Measurements from ENCODE around the gene IRS1.
"Not testable (repeated sequence)": the region's sequence is repeated elsewhere in the genome, so short reads cannot be mapped to it uniquely, and the experiment has no call there.

Gene IRS1, protein sequence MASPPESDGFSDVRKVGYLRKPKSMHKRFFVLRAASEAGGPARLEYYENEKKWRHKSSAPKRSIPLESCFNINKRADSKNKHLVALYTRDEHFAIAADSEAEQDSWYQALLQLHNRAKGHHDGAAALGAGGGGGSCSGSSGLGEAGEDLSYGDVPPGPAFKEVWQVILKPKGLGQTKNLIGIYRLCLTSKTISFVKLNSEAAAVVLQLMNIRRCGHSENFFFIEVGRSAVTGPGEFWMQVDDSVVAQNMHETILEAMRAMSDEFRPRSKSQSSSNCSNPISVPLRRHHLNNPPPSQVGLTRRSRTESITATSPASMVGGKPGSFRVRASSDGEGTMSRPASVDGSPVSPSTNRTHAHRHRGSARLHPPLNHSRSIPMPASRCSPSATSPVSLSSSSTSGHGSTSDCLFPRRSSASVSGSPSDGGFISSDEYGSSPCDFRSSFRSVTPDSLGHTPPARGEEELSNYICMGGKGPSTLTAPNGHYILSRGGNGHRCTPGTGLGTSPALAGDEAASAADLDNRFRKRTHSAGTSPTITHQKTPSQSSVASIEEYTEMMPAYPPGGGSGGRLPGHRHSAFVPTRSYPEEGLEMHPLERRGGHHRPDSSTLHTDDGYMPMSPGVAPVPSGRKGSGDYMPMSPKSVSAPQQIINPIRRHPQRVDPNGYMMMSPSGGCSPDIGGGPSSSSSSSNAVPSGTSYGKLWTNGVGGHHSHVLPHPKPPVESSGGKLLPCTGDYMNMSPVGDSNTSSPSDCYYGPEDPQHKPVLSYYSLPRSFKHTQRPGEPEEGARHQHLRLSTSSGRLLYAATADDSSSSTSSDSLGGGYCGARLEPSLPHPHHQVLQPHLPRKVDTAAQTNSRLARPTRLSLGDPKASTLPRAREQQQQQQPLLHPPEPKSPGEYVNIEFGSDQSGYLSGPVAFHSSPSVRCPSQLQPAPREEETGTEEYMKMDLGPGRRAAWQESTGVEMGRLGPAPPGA (N-terminal part only)

DNA sequence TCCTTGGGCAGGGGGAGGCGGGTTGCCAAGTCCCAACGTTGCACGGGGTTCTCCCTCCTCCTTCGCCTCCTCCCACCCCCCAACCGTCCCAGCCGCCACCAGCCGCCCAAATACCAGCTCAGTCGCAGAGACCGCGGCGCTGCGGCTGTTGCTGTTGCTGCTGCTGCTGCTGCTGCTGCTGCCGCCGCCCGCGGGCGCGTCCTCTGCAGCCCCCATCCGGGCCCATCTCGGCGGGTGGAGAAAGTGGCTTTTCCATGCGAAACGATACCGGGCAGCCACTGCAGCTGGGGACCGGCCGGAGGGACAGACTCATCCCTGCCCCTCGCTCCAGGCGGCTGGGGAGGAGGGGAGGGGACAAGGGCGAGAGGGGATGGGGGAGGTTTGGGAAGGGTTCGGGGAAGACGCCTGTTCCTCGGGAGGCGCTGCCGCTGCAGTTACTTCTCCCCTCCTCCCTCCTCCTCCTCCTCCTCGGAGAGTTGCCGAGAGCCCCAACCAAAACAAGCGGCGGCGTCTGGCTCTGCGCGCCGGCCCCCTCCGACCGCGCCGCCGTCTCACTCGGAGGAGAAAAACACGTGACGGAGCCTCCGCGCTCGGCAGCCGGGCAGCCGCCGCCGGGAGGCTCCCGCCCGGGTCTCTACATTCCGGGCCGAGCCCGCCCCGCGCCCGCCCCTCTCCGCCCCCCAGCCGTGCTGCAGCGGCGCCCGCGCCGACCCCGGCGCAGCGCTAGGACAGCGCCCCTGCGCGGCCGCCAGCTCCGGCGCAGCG is at the start of gene IRS1:
TSS of gene IRS1 (minus strand) at position 610 of the 765 bp plus-strand sequence. CDS start 1,082 bp downstream, outside the sequence.
- DNase-seq (ENCODE audit: low read depth) = peak; percentile 38

DNA sequence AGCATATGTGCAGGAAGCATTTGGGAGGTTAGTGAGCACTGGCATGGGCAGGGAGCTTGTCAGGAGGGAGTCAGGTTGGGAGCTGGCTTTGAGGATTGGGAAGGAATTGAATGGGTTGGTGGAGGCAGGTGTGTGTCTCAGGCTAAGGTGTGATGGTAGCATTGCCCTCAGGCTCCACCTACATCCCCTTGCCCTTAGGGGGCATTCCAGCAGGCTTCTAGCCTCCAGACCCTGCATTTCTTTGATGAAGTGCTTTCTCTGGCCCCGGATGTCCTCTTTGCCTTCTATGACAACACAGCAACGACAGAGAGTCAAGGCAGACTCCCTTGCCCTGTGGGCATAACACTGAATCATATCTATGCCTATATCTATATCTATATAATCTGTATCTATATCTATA is 49.7 kb upstream of the IRS1 start:
- no peak for DNase-seq (ENCODE audit: low read depth)

DNA sequence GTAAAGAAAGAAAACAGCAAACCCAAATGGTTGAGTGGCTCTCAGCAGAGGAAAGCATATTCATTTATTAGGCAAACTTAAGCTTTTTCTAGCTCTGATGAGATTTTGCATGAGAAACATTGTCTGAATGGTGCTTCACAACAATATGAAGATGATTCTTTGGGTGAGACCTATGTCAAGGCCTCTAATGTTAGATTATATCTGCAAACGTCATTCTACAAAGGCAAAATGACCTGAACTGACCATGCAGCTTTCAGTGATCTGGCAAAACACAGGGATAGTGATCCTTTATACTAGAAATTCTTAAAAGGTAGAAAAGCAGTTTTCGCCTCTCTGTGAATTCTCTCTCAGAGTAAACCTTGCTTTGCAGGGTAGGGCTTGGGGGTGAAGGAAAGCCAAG is 47.9 kb upstream of the IRS1 start:
- DNase-seq (ENCODE audit: low read depth) = no peak

DNA sequence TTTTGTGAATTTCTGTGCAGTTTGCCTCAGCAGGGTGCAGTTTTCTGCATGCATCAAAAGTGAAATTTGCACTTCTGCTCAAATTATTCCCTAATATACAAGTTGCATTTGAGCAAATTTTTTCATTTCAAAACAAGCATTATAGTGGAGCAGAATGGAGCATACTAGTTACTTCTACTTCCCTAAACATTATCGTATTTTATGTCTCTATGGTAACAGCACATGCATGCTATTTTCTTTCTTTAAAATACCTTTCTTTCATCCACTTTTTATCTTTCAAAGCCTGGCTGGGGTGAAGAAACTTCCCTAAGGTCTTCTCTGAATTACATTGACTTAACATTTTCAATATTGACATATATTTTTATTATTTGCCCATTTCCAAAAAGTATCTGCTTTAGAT is 47.5 kb upstream of the IRS1 start:
- no peak for DNase-seq (ENCODE audit: low read depth)

DNA sequence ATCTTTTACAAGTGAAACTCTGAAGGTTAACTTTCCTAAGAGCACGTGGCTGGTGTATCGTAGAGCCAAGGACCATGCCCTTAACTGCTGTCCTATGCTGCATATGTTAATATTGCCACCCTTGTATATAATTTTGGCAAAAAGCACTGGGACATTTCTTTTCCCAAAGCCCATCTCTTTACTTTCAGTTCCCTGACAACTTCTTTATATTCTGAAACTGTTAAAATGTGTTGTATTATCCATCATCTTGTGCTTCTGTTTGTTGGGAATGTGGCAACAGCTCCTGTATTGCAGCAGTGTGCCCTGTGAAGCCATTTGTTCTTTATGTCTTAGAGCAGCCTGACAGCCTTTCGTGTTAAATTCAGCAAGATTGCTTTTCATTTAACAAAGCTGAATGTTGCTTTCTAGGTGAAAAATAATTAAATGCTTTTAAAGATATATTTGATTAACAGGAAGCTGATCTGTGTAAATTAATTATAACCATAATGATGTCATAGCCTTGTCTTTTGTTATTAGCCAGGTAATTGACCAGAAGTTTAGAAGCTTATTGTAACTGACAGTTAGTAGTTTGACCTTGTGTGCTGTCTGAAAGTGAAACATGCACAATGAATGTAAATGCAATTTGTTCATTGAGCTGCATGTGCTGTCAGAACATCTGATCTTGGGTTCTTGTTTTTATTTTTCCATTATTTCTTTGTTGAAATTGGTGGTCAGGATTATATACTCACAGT is 45.9 kb upstream of the IRS1 start:
- DNase-seq (ENCODE audit: low read depth) = no peak

DNA sequence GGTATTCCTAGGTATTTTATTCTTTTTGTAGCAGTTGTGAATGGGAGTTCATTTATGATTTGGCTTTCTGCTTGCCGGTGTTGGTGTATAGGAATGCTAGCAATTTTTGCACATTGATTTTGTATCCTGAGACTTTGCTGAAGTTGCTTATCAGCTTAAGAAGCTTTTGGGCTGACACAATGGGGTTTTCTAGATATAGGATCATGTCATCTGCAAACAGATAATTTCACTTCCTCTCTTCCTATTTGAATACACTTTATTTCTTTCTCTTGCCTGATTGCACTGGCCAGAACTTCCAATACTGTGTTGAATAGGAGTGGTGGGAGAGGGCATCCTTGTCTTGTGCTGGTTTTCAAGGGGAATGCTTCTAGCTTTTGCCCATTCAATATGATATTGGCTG is 43.4 kb upstream of the IRS1 start:
- DNase-seq (ENCODE audit: low read depth) = not testable (repeated sequence)

DNA sequence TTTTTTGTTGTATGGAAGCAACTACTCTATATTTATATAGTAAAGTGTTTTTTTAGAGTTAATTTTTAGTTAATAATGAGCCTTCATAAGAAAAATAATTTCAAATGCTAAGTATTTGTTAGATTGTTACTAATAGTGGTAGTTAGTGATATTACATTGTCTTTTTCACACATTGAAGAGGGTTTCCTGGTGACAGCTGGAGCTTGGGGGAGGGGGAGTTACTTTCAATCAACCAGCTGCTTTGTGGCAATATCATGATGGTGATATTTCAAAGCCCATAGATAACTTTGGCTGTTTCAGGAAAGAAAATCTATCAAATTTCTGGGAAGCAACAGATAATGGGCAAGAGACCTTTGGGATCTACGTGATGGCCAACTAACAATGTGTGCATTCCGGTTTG is 40.3 kb upstream of the IRS1 start:
- no peak for DNase-seq (ENCODE audit: low read depth)

DNA sequence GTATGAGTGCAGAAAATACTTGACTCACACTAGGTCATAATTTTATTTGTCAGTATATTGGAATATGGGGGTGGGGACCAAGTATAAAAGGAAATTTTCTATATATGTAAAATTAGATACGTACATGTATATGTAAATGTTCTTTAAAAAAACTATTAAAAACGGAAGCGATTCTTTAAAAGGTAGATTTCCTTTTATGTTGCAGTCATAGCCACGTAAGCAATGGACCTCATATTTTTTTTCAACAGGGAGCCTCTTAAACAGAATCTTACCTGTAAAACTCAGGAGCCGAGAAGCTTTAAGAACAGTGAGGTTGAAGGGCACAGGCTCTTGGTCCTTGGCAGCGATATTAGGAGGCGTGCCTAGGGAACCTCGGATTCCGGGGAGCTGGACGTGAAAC is 39.5 kb upstream of the IRS1 start:
- DNase-seq (ENCODE audit: low read depth) = no peak

DNA sequence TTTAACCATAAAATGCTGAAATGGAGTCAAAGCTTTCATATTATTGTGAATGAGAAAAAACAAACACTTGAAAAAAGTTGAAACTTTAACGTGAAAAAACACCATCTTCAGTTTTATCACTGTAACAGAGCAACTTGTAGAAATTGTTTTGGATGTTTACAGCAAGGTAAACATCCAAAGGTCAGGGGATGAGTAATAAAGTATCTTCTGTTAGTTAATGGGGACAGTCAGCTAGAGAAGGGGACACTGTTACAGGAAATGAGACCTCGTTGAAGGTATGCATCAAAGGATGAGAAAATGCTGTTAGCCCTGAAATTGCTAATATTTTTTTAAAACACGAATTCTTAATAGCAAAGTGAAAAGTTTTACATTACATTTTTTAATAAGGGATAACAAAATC is 39.1 kb upstream of the IRS1 start:
- no peak for DNase-seq (ENCODE audit: low read depth)

DNA sequence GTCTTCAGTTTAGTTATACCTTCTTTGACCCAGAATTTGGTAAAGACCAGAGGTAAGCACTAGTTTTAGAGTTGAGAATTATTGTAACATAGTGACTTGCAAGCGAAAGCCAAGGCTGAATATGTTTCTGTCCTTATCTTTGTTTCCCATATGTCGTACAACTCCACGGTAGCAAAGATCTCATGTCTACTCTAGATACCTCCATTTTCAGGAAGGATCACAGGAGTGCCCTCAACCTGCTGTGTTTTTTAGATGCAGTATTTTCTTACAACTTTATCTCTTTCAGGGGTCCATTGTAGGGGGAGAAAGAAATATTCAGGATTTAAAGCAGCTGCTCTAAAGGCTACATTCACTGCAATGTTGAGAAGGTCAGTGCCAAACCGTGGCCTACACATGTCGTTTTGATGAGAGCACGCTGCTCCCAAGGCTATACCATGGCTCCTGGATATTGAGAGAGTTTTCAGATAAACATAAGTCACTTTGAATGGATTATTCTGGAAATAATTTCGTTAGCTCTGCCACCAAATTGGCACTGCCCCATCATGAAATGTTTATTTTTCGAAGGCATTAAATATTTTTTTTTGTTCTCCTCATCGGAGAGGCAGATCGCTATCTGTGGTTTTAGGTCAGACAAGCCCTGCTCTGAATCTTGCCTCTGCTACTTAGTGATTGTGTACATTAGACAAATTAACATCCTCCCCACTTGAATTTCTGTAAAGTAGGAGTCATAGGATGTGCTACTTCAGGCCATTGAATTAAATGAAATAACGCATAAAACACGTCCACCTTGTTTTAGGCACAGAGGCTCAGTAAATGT is 38.4 kb upstream of the IRS1 start:
- DNase-seq (ENCODE audit: low read depth) = no peak

DNA sequence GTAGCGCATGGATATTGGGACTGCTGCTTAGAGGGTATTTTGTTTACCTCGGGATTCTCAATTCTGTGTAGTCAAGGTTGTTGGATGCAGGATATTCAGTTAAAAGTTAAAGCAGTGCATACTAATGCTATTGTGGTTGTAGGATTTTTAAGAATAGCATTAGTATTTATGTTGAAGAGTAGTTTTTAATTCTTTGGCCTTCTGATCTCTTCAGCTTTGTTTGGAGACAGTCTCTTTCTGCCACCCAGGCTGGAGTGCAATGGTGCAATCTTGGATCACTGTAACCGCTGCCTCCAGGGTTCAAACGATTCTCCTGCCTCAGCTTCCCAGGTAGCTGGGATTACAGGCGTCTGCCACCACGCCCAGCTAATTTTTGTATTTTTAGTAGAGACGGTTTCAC is 37.7 kb upstream of the IRS1 start:
- DNase-seq (ENCODE audit: low read depth) = no peak

DNA sequence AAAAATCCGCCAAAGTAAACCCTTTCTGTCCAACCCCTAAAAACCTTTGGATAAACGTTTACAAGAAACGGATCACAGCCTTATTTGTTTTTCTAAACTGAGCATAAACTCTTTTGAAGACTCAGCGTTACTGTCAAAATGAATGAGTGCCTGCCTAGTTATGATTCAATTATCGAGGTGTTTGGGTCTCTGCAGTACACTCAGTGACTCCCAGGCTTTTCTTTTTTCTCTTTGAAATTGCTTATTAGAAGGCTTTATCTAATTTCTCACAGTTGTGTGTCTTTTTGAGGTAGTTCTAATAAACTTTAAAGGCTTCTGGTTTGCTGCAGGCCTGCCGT is 36.9 kb upstream of the IRS1 start:
- DNase-seq (ENCODE audit: low read depth) = no peak

DNA sequence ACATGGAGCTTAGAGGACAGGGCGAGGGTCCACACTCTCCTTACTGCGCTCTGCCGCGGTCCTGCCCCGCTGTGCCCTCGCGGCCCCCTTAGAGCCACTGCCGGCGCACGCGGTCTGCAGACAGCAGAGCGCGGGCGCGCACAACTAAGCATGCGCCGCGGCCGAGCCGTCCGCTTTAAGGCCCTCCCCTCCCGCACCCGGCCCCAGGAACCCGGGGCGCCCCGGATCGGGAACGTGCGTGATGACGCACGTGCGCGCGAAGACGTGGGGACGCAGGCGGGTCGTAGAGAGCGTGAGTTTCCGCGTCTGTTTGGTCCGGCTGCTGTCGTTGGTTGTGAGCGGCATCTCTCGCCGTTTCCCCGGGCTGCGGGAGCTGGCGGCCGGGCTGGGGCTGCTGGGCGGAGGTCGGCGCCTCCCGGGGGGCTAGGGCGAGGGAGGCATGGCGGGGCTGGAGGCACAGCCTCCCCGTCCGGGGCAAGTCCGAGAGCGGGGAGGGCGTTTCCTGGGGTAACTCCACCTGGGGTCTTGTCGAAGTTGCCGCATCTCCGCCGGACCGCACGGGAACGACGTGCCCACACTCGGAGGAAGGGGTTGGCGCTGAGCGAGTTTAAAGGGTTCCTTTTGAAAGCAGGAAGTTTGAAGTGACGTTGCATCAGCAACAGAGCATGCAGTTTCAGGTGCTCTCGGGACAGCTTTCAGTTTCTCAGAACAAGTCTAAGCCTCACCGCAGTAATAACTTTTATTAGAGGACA is 36.4 kb upstream of the IRS1 start, which contains the start of gene RHBDD1:
TSS of gene RHBDD1 (plus strand) at position 259 of the 752 bp plus-strand sequence. CDS start 28,640 bp downstream, outside the sequence.
- peak; percentile 90 for DNase-seq (ENCODE audit: low read depth)

DNA sequence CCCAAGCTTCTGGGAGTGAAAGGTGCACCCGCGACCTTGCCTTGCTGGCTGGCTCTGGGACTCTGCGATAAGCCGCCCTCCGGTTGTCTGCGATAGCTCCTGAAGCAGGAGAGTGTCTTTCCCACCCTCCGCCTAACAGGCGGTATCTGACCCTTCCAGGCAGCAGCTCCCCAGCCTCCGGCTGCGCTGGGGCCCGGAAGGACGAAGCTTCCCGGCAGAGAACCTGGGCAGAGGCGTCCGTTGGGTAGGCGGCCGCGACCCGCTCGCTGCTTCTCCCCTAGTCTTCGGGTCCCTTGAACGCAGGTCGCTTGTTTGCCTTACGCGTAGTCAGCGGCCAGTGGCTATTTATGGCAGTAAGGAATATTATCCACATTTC is 35.8 kb upstream of the IRS1 start:
- DNase-seq (ENCODE audit: low read depth) = no peak

DNA sequence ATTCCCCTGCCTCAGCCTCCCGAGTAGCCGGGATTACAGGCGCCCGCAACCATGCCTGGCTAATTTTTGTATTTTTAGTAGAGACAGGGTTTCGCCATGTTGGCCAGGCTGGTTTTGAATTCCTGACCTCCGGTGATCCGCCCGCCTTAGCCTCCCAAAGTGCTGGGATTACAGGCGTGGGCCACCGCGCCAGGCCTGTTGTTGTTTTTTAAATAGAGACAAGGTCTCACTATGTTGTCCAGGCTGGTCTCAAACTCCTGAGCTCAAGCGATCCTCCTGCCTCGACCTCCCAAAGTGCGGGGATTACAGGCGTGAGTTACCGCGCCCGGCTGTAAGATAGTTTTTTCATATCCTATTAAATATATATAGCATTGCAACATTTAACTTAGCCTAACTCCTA is 35.3 kb upstream of the IRS1 start:
- DNase-seq (ENCODE audit: low read depth) = not testable (repeated sequence)

DNA sequence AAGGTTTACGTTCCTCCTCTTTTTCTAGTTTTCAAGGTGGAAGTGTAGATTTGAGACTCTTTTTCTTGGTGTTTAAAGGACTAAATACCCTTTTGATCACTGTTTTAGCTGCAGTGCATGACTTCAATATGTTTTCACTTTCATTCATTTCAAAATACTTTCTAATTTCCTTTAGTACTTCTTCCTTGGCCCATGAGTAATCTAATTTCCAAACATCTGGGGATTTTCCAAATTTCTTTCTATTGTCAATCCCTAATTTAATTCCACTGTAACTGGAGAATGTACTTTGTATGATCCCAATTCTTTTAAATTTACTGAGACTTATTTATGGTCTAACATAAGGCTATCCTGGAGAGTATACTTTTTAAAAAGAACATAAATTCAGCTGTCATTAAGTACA is 32.4 kb upstream of the IRS1 start:
- DNase-seq (ENCODE audit: low read depth) = no peak

DNA sequence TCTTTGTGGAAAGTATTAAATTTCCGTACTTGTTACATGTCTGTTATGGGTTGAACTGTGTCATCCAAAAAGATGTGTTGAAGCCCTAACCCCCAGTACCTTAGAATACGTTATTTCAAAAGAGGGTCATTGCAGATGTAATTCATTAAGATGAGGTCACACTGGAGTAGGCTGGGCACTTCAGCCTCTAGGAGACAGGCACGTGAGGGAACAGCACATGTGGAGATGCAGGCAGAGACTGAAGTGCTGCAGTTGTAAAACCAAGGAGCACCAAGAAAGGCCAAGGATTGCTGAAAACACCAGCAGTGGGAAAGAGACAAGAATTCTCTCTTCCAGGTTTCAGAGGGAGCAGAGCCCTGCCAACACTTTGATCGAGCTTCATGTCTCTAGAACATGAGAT is 31.6 kb upstream of the IRS1 start:
- DNase-seq (ENCODE audit: low read depth) = no peak

DNA sequence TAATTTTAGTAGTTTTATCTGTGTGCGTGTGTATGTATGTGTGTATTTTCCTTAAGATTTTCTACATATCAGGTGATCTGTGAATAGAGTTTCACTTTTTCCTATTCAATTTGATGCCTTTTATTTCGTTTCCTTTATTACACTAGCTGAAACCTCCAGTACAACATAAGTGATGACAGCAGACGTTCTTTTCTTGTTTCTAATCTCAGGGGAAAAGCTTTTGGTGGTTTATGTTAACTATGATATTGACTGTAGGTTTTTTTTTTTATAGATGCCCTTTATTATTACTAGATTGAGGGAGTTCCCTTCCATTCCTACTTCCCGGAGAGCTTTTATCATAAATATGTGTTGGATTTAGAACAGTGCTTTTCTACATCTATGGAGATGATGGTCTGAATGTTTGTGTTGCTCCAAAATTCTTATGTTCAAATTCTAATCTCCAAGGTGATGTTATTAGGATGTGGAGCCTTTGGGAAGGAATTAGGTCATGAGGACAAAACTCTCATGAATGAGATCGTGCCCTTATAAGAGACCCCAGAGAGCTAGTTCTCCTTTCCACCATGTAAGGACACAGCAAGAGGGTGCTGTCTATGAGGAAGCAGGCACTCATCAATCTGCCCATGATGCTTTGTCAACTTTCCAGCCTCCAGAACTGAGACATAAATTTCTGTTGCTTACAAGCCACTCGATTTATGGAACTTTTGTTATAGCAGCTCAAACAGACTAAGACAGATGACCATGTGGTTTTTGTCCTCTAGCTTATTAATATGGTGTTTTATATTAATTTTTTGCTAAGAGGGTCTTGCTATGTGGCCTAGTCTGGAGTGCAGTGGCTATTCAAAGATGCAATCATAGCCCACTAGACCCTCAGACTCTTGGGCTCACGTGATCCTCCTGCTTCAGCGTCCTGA is 30.4 kb upstream of the IRS1 start:
- DNase-seq (ENCODE audit: low read depth) = no peak

DNA sequence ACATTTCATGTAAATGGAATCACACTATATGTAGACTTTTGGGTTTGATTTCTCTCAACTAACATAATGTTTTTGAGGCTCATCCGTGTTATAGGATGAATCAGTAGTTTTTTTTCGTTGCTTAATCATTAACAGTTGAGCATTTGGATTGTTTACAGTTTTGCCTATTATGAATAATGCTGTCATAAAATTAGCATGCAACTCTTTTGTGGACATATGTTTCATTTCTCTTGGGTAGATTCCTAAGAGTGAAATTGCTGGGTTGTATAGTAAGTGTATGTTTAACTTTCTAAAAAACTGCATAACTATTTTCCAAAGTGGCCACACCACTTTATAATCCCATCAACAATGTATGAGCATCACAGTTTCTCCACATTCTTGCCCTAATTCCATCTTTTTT is 28.6 kb upstream of the IRS1 start:
- DNase-seq (ENCODE audit: low read depth) = peak; percentile 45

Measured in HS-5 (cell line).